HG03442 (cell line): ENCODE data around the gene RAP1GAP.

Experiments
- ATAC-seq: cut with Tn5 transposase; IDR thresholded peaks from one replicate; pipeline ENCODE4 v1.9.1; 2021; ENCODE audit warnings: mild to moderate bottlenecking, moderate library complexity; ENCODE audit not compliant: unreplicated experiment

Gene RAP1GAP

GRCh38 chr1:21553116-21553926 is 115.8 kb downstream of the RAP1GAP start:
- no peak for ATAC-seq

DNA sequence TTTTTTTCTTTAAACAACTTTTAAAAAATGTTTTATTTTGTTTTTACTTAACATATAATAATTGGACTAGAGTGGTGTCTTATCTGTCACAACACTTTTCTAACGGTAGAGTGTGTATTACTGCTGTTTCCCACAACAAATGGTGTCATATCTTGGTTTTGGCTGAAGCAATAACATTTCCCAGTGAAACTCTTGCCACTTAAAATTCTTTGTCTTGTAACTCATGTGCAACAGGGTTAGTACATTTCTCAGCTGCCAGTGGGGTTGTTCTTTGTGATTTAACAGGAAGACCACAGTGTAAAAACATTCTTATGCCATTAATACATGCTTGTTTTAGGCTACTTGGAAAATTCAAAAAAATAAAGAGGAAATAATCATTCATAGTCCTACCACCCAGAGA is 116.4 kb downstream of the RAP1GAP start:
- ATAC-seq = no peak

DNA sequence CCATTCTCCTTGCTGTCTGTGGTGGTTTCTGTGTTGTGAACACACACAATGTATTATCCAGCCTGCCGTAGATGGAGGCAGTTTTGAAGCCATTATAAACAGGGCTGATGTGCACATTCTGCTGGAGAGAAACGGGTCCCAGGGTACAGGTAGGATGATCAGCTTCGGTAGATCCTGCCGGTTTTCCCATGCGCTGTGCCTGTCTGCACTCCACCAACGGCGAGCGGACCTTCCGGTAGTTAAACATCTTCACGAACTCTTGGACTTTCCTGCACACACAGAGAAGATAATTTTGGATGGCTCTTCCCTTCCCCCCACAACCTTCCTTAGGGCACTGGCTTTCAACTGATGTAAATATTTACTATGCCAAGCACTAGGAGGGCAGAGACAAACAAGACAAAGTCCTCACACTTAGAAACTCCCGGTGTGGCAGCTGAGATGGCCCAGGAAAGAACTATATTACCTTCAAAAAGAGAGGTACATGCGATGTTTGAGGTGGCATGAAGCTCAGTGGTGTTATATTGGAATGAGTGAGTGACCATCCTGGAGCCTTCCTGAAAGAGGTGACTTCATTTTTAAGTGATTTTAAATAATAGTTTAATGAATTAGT is 118.2 kb downstream of the RAP1GAP start:
- no peak for ATAC-seq

GRCh38 chr1:21550097-21550496 is 119.1 kb downstream of the RAP1GAP start:
- ATAC-seq = no peak

GRCh38 chr1:21547876-21548275 is 121.3 kb downstream of the RAP1GAP start:
- no peak for ATAC-seq
